Measurements from ENCODE around the gene SLC16A5. TPM values are rescaled to one million over a fixed set of nuclear protein-coding genes. Genes with fewer than 3 reads are reported as not detected.
A peak's percentile ranks its signal among the peaks of the same experiment; 100 is the strongest.
"Not testable (repeated sequence)": the region's sequence is repeated elsewhere in the genome, so short reads cannot be mapped to it uniquely, and the experiment has no call there.

SLC16A5 gene
- total and polyA plus RNA-seq, 5 experiments from 2014 or later: 1.4 to 14.8 (median 4.1) TPM

- H3K9me3 Mint-ChIP-seq: no peaks in the 10 kb centered on the region
- peaks cover 0 to 18% (median 3%) of the 10 kb centered on the region in 3 donors for H3K36me3 Mint-ChIP-seq
- DNase-seq: no peak
- ATAC-seq: peak in 1 of 2 donors; percentile 41
- POLR2A ChIA-PET: interaction anchor here (0.6 to 2.5 kb wide), 5 partner anchors 10 to 112 kb away, joined by 3 to 7 read pairs (median 4); partner anchors contain the start of gene MRPL58
- H3K4me1 Mint-ChIP-seq: peaks cover 14 to 37% (median 28%) of the 10 kb centered on the region in 4 donors
- H3K27me3 Mint-ChIP-seq: no peaks in the 10 kb centered on the region
- peak overlapping the region in 2 of 10 donors; percentile 14 to 44 for H3K4me3 Mint-ChIP-seq
- peak overlapping the region in 7 of 10 donors; percentile 1 to 87 (median 50) for H3K27ac Mint-ChIP-seq
Measured at GRCh38 chr17:75124041-75124818, 36.5 kb downstream of the SLC16A5 start.

- H3K27ac Mint-ChIP-seq: peak overlapping the region in 4 of 10 donors; percentile 74 to 78 (median 75)
- POLR2A ChIA-PET: interaction anchor here (1.4 to 2.5 kb wide), 3 partner anchors 11 to 112 kb away, joined by 3 to 7 read pairs (median 4); partner anchors contain the start of gene MRPL58
- H3K4me1 Mint-ChIP-seq: peaks cover 14 to 40% (median 30%) of the 10 kb centered on the region in 4 donors
- peak overlapping the region in 1 of 10 donors; percentile 14 for H3K4me3 Mint-ChIP-seq
- DNase-seq (no peak), ATAC-seq (no peak)
- H3K9me3 Mint-ChIP-seq: no peaks in the 10 kb centered on the region
- no peaks in the 10 kb centered on the region for H3K27me3 Mint-ChIP-seq
- H3K36me3 Mint-ChIP-seq: peaks cover 0 to 18% (median 3%) of the 10 kb centered on the region in 3 donors
Measured at GRCh38 chr17:75124819-75125162, 37.0 kb downstream of the SLC16A5 start.

- DNase-seq: no peak
- H3K9me3 Mint-ChIP-seq: no peaks in the 10 kb centered on the region
- H3K27me3 Mint-ChIP-seq: no peaks in the 10 kb centered on the region
- no peak for ATAC-seq
- H3K4me3 Mint-ChIP-seq: no peak overlapping the region
- peak overlapping the region; percentile 48 to 87 (median 78) for H3K27ac Mint-ChIP-seq
- POLR2A ChIA-PET: interaction anchor here (1.0 to 1.7 kb wide), 3 partner anchors 8 to 57 kb away, joined by 3 to 11 read pairs (median 3); partner anchors contain the start of gene SUMO2
- peaks cover 17 to 39% (median 35%) of the 10 kb centered on the region in 4 donors for H3K4me1 Mint-ChIP-seq
- H3K36me3 Mint-ChIP-seq: peaks cover 0 to 11% (median 0%) of the 10 kb centered on the region in 3 donors
Measured at GRCh38 chr17:75125984-75126383, 38.2 kb downstream of the SLC16A5 start.

GRCh38 chr17:75126954-75127353 lies 39.2 kb downstream of the SLC16A5 start:
- Mint-ChIP-seq H3K9me3 (no peaks in the 10 kb centered on the region), H3K27ac (peak overlapping the region in 4 of 10 donors; percentile 22 to 65 (median 36)), H3K36me3 (peaks cover 0 to 3% (median 0%) of the 10 kb centered on the region in 3 donors), H3K4me1 (peaks cover 17 to 38% (median 35%) of the 10 kb centered on the region in 4 donors), H3K4me3 (no peak overlapping the region), H3K27me3 (no peaks in the 10 kb centered on the region)
- DNase-seq (no peak), ATAC-seq (no peak)
- POLR2A ChIA-PET: interaction anchor here (0.6 to 1.7 kb wide), 9 partner anchors 12 to 353 kb away, joined by 3 to 11 read pairs (median 4); partner anchors contain the start of gene SUMO2

- peak overlapping the region in 2 of 10 donors; percentile 29 to 33 for H3K4me3 Mint-ChIP-seq
- H3K4me1 Mint-ChIP-seq: peaks cover 17 to 41% (median 37%) of the 10 kb centered on the region in 4 donors
- not testable (repeated sequence) for H3K9me3 Mint-ChIP-seq, DNase-seq, H3K36me3 Mint-ChIP-seq, ATAC-seq, H3K27me3 Mint-ChIP-seq
- H3K27ac Mint-ChIP-seq: peak overlapping the region in 3 of 10 donors; percentile 7 to 79 (median 67)
- POLR2A ChIA-PET: interaction anchor here (0.6 to 1.6 kb wide), 3 partner anchors 14 to 167 kb away, joined by 3 to 8 read pairs (median 4); no protein-coding TSS in a partner anchor
Measured at GRCh38 chr17:75127936-75128335, 40.2 kb downstream of the SLC16A5 start.

GRCh38 chr17:75128694-75129505 lies 41.1 kb downstream of the SLC16A5 start:
- H3K27me3 Mint-ChIP-seq: no peaks in the 10 kb centered on the region
- ATAC-seq (no peak), DNase-seq (no peak)
- POLR2A ChIA-PET: interaction anchor here (1.1 kb wide), 1 partner anchor 277 kb away, joined by 3 read pairs; the partner anchor contains the start of gene GRB2
- H3K4me3 Mint-ChIP-seq: peak overlapping the region in 6 of 10 donors; percentile 14 to 67 (median 38)
- peaks cover 0 to 3% (median 0%) of the 10 kb centered on the region in 3 donors for H3K36me3 Mint-ChIP-seq
- H3K9me3 Mint-ChIP-seq: no peaks in the 10 kb centered on the region
- peak overlapping the region in 4 of 10 donors; percentile 66 to 94 (median 82) for H3K27ac Mint-ChIP-seq
- peaks cover 17 to 40% (median 34%) of the 10 kb centered on the region in 4 donors for H3K4me1 Mint-ChIP-seq

GRCh38 chr17:75129576-75129975 lies 41.8 kb downstream of the SLC16A5 start:
- POLR2A ChIA-PET: interaction anchor here (0.6 to 3.9 kb wide), 5 partner anchors 11 to 276 kb away, joined by 3 to 49 read pairs (median 10); partner anchors contain the start of genes GRB2 and MRPL58
- Mint-ChIP-seq H3K9me3 (no peaks in the 10 kb centered on the region), H3K27ac (peak overlapping the region in 7 of 10 donors; percentile 36 to 94 (median 80)), H3K27me3 (no peaks in the 10 kb centered on the region), H3K36me3 (peaks cover 0 to 3% (median 0%) of the 10 kb centered on the region in 3 donors), H3K4me1 (peaks cover 14 to 33% (median 28%) of the 10 kb centered on the region in 4 donors), H3K4me3 (peak overlapping the region; percentile 25 to 68 (median 49))
- ATAC-seq (no peak), DNase-seq (no peak)

- ATAC-seq (no peak), DNase-seq (no peak)
- H3K4me1 Mint-ChIP-seq: peaks cover 11 to 28% (median 23%) of the 10 kb centered on the region in 4 donors
- no peaks in the 10 kb centered on the region for H3K27me3 Mint-ChIP-seq
- H3K36me3 Mint-ChIP-seq: peaks cover 0 to 3% (median 0%) of the 10 kb centered on the region in 3 donors
- POLR2A ChIA-PET: interaction anchor here (0.5 to 3.9 kb wide), 15 partner anchors 9 to 118 kb away, joined by 3 to 49 read pairs (median 6); partner anchors contain the start of genes ARMC7, JPT1, MRPL58 and SUMO2
- peak overlapping the region; percentile 83 to 94 (median 91) for H3K27ac Mint-ChIP-seq
- peak overlapping the region; percentile 28 to 94 (median 88) for H3K4me3 Mint-ChIP-seq
- H3K9me3 Mint-ChIP-seq: no peaks in the 10 kb centered on the region
Measured at GRCh38 chr17:75130059-75130631, 42.4 kb downstream of the SLC16A5 start.

- Mint-ChIP-seq H3K27ac (peak overlapping the region; percentile 83 to 94 (median 91)), H3K27me3 (no peaks in the 10 kb centered on the region), H3K9me3 (no peaks in the 10 kb centered on the region), H3K36me3 (peaks cover 0 to 3% (median 0%) of the 10 kb centered on the region in 3 donors), H3K4me1 (peaks cover 8 to 21% (median 17%) of the 10 kb centered on the region in 4 donors), H3K4me3 (peak overlapping the region; percentile 83 to 94 (median 90))
- DNase-seq (peak in 9 of 10 donors; percentile 19 to 70 (median 37)), ATAC-seq (peak; percentile 64 to 72)
- POLR2A ChIA-PET: interaction anchor here (0.5 to 3.9 kb wide), 20 partner anchors 9 to 169 kb away, joined by 3 to 49 read pairs (median 4); partner anchors contain the start of genes ARMC7, GGA3, JPT1 and MIF4GD
Measured at GRCh38 chr17:75130632-75131277, 43.0 kb downstream of the SLC16A5 start.

GRCh38 chr17:75131278-75132017 lies 43.7 kb downstream of the SLC16A5 start, which contains the start of gene NT5C:
NT5C (minus strand) TSS chr17:75131742; CDS start chr17:75131707, 35 bp downstream.
- DNase-seq (peak; percentile 38 to 78 (median 64)), ATAC-seq (peak; percentile 83 to 86)
- peak within 1 kb of the TSS; percentile 83 to 94 (median 90) for H3K4me3 Mint-ChIP-seq
- peaks cover 6 to 15% (median 11%) of the 10 kb centered on the region in 4 donors for H3K4me1 Mint-ChIP-seq
- H3K36me3 Mint-ChIP-seq: peaks cover 0 to 3% (median 0%) of the 10 kb centered on the region in 3 donors
- POLR2A ChIA-PET: interaction anchor here (0.6 to 3.9 kb wide), 23 partner anchors 8 to 277 kb away, joined by 3 to 49 read pairs (median 4); partner anchors contain the start of genes ARMC7, GGA3, JPT1 and MIF4GD
- H3K27ac Mint-ChIP-seq: peak within 1 kb of the TSS; percentile 83 to 94 (median 91)
- H3K9me3 Mint-ChIP-seq: no peaks in the 10 kb centered on the region
- H3K27me3 Mint-ChIP-seq: no peaks in the 10 kb centered on the region
